GM13977 (cell line): Measurements from ENCODE around the gene TMEM88.
A peak's percentile ranks its signal among the peaks of the same experiment; 100 is the strongest.

Experiments
- DNase-seq: peaks from one replicate; pipeline ENCODE4 v3.0.0; 2012; ENCODE audit warnings: low spot score
- CTCF ChIP-seq: IDR thresholded peaks from 2 replicates; pipeline ENCODE4 v1.5.1; 2012; ENCODE audit warnings: mild to moderate bottlenecking, control low read depth; ENCODE audit not compliant: insufficient read depth; ENCODE audit errors: extremely low read depth, missing control alignments
- in situ Hi-C: fragments of 300-500 bp; cut with MboI; formaldehyde crosslinking; loops from one replicate; pipeline ENCODE4 v1.12.0; 2022; ENCODE audit warnings: low sequenced_read_pairs, low pct_unique_long_range_greater_than_20kb, mixed read lengths, inconsistent platforms; ENCODE audit not compliant: unreplicated experiment

TMEM88 gene

GRCh38 chr17:7894226-7894625, 39.4 kb downstream of the TMEM88 start:
- in situ Hi-C loops: no loop called here
- DNase-seq: no peak
- no peak for TF ChIP-seq CTCF

GRCh38 chr17:7894866-7895265, 40.0 kb downstream of the TMEM88 start:
- TF ChIP-seq CTCF: no peak
- no peak for DNase-seq
- in situ Hi-C loops: no loop called here

- DNase-seq: no peak
- no peak for TF ChIP-seq CTCF
- in situ Hi-C loops: no loop called here
Measured at GRCh38 chr17:7897090-7897489, 42.2 kb downstream of the TMEM88 start.

GRCh38 chr17:7897773-7898172, 42.9 kb downstream of the TMEM88 start:
- TF ChIP-seq CTCF: peak; percentile 24
- DNase-seq: no peak
- in situ Hi-C loops: no loop called here

GRCh38 chr17:7903154-7904103, 48.6 kb downstream of the TMEM88 start:
- DNase-seq: no peak
- no peak for TF ChIP-seq CTCF
- in situ Hi-C loops: no loop called here
